Breast epithelium (tissue), 4 donors: ENCODE results near the gene GDPD4. TPM values are rescaled to one million over a fixed set of nuclear protein-coding genes. Genes with fewer than 3 reads are reported as not detected.

ENCODE experiments used
- DNase-seq, 2 donors: peaks; one replicate each; pipeline ENCODE4 v3.0.0-alpha.2; 2019; ENCODE audit warnings: low spot score in 2 of 2
- H3K27ac ChIP-seq, 2 donors: fragments of 200-600 bp; sonication (generic) in 1 of 2; one replicate each; pipeline ENCODE4 v1.5.1; 2016 to 2019; ENCODE audit warnings: mild to moderate bottlenecking in 1 of 2
- H3K27me3 ChIP-seq, 2 donors: fragments of 200-600 bp; sonication (generic) in 1 of 2; one replicate each; pipeline versions ENCODE4 v1.5.1 to v1.6.0; 2017 to 2019; ENCODE audit warnings: control low read depth in 1 of 2, mild to moderate bottlenecking in 1 of 2
- H3K36me3 ChIP-seq: fragments of 200-600 bp; one replicate; pipeline ENCODE4 v1.5.1; 2019
- H3K4me1 ChIP-seq, 2 donors: fragments of 200-600 bp; sonication (generic); one replicate each; pipeline ENCODE4 v1.5.1; 2016 to 2019; ENCODE audit warnings: control low read depth in 1 of 2
- H3K4me3 ChIP-seq, 3 donors: fragments of 200-600 bp; sonication (generic); 1 replicate in 2 of 3; 2 replicates in 1 of 3; pipeline ENCODE4 v1.5.1; 2016 to 2019; ENCODE audit warnings: mild to moderate bottlenecking in 3 of 3, moderate library complexity in 2 of 3
- H3K9me3 ChIP-seq, 2 donors: fragments of 200-600 bp; sonication (generic) in 1 of 2; one replicate each; pipeline ENCODE4 v1.5.1; 2016 to 2019; ENCODE audit warnings: control low read depth in 1 of 2
- POLR2A ChIP-seq: fragments of 450-650 bp; IDR thresholded peaks from one replicate; pipeline ENCODE4 v1.6.1; 2016; ENCODE audit warnings: antibody characterized with exemption, mild to moderate bottlenecking, moderate library complexity
- POLR2AphosphoS5 ChIP-seq, 3 donors: sonication (generic); formaldehyde crosslinking; IDR thresholded peaks; one replicate each; pipeline ENCODE4 v1.6.1; 2017; ENCODE audit warnings: antibody characterized with exemption in 3 of 3
- intact Hi-C: fragments of 100-400 bp; cut with DNase I; formaldehyde crosslinking; loops from one replicate; pipeline ENCODE4 v1.15.1; 2023; ENCODE audit warnings: low total_unique reads
- total RNA-seq, 3 donors: library from RNA; depleted of rRNA; stranded (reverse); fragments of >200 nt; gene quantifications; one replicate each; pipeline ENCODE4 v1.1.0, GENCODE V29; 2016
- TF ChIP-seq, protein P1 (sequence below), 3 donors: fragments of 450-650 bp; IDR thresholded peaks; one replicate each; pipeline ENCODE4 v1.5.1; 2016 to 2017; ENCODE audit warnings: antibody characterized with exemption in 3 of 3, mild to moderate bottlenecking in 3 of 3, moderate library complexity in 3 of 3

The GDPD4 gene
- total RNA-seq, 3 donors from 2014 or later, result not detected

GRCh38 chr11:77278595-77279506, 22.6 kb downstream of the GDPD4 start:
- TF ChIP-seq POLR2AphosphoS5 (IDR thresholded peaks at IDR 0.05), result no peak
- TF ChIP-seq, protein P1, sequence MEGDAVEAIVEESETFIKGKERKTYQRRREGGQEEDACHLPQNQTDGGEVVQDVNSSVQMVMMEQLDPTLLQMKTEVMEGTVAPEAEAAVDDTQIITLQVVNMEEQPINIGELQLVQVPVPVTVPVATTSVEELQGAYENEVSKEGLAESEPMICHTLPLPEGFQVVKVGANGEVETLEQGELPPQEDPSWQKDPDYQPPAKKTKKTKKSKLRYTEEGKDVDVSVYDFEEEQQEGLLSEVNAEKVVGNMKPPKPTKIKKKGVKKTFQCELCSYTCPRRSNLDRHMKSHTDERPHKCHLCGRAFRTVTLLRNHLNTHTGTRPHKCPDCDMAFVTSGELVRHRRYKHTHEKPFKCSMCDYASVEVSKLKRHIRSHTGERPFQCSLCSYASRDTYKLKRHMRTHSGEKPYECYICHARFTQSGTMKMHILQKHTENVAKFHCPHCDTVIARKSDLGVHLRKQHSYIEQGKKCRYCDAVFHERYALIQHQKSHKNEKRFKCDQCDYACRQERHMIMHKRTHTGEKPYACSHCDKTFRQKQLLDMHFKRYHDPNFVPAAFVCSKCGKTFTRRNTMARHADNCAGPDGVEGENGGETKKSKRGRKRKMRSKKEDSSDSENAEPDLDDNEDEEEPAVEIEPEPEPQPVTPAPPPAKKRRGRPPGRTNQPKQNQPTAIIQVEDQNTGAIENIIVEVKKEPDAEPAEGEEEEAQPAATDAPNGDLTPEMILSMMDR (IDR thresholded peaks at IDR 0.05), result no peak
- no peak for TF ChIP-seq POLR2A
- no peak for DNase-seq
- H3K27me3 ChIP-seq, result no peaks in the 10 kb centered on the region
- intact Hi-C loops, result no loop called here
- H3K9me3 ChIP-seq, result no peaks in the 10 kb centered on the region
- H3K36me3 ChIP-seq, result no peaks in the 10 kb centered on the region
- H3K4me3 ChIP-seq, result no peak overlapping the region
- H3K4me1 ChIP-seq, result no peaks in the 10 kb centered on the region
- no peak overlapping the region for H3K27ac ChIP-seq

GRCh38 chr11:77276271-77276670, 25.2 kb downstream of the GDPD4 start:
- Histone ChIP-seq H3K36me3 (no peaks in the 10 kb centered on the region), H3K4me3 (no peak overlapping the region), H3K27ac (no peak overlapping the region), H3K9me3 (no peaks in the 10 kb centered on the region), H3K4me1 (no peaks in the 10 kb centered on the region), H3K27me3 (no peaks in the 10 kb centered on the region)
- DNase-seq, result no peak
- intact Hi-C loops, result no loop called here
- TF ChIP-seq POLR2A (no peak), POLR2AphosphoS5 (IDR thresholded peaks at IDR 0.05) (no peak)
- TF ChIP-seq, protein P1 (IDR thresholded peaks at IDR 0.05), result no peak

DNA sequence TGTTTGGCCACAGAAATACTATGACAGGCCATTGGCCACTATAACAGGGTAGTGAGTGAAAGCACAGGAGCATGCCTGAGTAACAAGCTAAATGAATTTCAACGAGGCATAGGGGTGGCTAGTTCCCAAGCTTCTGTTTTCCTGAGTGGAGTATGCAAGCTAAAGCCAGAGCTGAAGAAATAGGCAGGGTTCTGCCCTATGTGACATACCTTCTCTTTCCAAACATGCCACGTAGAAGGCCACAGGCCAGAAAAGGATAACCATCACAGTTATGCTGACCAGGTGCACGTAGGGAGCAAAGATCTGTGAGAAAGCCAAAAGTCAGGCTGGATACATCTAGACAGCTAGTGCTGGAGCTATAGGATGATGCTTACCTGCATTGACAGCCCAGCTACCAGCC, 30.6 kb downstream of the GDPD4 start:
- H3K27ac ChIP-seq, result no peak overlapping the region
- no peaks in the 10 kb centered on the region for H3K27me3 ChIP-seq
- no peak for TF ChIP-seq POLR2AphosphoS5 (IDR thresholded peaks at IDR 0.05)
- TF ChIP-seq POLR2A, result no peak
- TF ChIP-seq, protein P1 (IDR thresholded peaks at IDR 0.05), result no peak
- H3K4me1 ChIP-seq, result no peaks in the 10 kb centered on the region
- no peak overlapping the region for H3K4me3 ChIP-seq
- no peak for DNase-seq
- no peaks in the 10 kb centered on the region for H3K36me3 ChIP-seq
- no peaks in the 10 kb centered on the region for H3K9me3 ChIP-seq
- intact Hi-C loops, result no loop called here

DNA sequence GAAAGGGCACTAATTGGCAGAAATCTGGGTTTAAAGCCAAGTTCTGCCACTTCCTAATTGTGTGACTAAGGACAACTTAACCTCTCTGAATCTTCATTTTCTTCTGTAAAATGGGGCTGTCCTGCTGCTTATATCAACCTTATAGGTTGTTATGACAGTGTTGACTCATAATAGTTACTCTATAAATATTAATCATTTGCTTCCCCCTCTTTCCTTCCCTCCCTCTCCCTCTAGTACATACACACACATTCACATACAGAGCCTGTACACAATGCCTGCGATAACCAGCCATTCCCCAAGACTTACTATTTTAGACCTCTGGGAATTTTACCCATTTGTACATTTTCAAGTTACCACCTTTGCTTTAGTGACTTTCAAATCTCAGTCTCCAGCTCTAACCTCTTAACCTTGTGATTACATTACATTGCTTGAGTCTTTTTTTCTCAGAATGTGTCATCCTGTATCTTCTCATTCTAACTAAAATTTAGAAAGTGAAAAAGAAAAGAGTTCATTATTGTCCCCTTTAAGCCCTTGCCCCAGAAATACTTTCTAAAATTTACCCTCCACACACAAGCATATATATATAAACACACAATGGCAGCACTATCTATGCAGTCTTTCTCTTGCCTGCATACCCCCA, 31.9 kb downstream of the GDPD4 start:
- TF ChIP-seq POLR2A (no peak), POLR2AphosphoS5 (IDR thresholded peaks at IDR 0.05) (no peak)
- TF ChIP-seq, protein P1 (IDR thresholded peaks at IDR 0.05), result no peak
- no peaks in the 10 kb centered on the region for H3K4me1 ChIP-seq
- H3K9me3 ChIP-seq, result no peaks in the 10 kb centered on the region
- intact Hi-C loops, result no loop called here
- H3K27ac ChIP-seq, result no peak overlapping the region
- no peak for DNase-seq
- H3K4me3 ChIP-seq, result no peak overlapping the region
- no peaks in the 10 kb centered on the region for H3K36me3 ChIP-seq
- H3K27me3 ChIP-seq, result no peaks in the 10 kb centered on the region

- intact Hi-C loops, result no loop called here
- H3K4me3 ChIP-seq, result no peak overlapping the region
- peaks cover 0 to 10% of the 10 kb centered on the region in 2 donors for H3K9me3 ChIP-seq
- H3K27me3 ChIP-seq, result no peaks in the 10 kb centered on the region
- H3K27ac ChIP-seq, result no peak overlapping the region
- no peak for DNase-seq
- TF ChIP-seq POLR2AphosphoS5 (IDR thresholded peaks at IDR 0.05), result no peak
- TF ChIP-seq, protein P1 (IDR thresholded peaks at IDR 0.05), result no peak
- TF ChIP-seq POLR2A, result no peak
- no peaks in the 10 kb centered on the region for H3K4me1 ChIP-seq
- H3K36me3 ChIP-seq, result no peaks in the 10 kb centered on the region
These were observed 33.5 kb downstream of the GDPD4 start for GRCh38 chr11:77267962-77268361.
